Neuronal stem cell (in vitro differentiated cells): ENCODE measurements around the gene TLL2.

Experiments
- DNase-seq: peaks from one replicate; pipeline ENCODE4 v3.0.0-alpha.2; 2013; ENCODE audit warnings: low spot score
- H2AFZ ChIP-seq: one replicate; pipeline ENCODE4 v1.6.1; 2013; ENCODE audit warnings: mild to moderate bottlenecking, low read length, inconsistent platforms
- H2AK5ac ChIP-seq: 2 replicates; pipeline ENCODE4 v1.6.1; 2013; ENCODE audit warnings: low read depth, mild to moderate bottlenecking, inconsistent platforms, low read length, moderate library complexity, mixed read lengths
- H2BK120ac ChIP-seq: 2 replicates; pipeline ENCODE4 v1.6.1; 2013; ENCODE audit warnings: low read depth, mild to moderate bottlenecking, inconsistent platforms, low read length, moderate library complexity, mixed read lengths
- H2BK12ac ChIP-seq: one replicate; pipeline ENCODE4 v1.6.1; 2013; ENCODE audit warnings: low read length, inconsistent platforms
- H2BK15ac ChIP-seq: 2 replicates; pipeline ENCODE4 v1.6.1; 2013; ENCODE audit warnings: mild to moderate bottlenecking, low read length, inconsistent platforms, mixed read lengths
- H2BK5ac ChIP-seq: one replicate; pipeline ENCODE4 v1.6.1; 2013; ENCODE audit warnings: inconsistent platforms, mild to moderate bottlenecking, low read length, moderate library complexity
- H3K14ac ChIP-seq: one replicate; pipeline ENCODE4 v1.6.1; 2013; ENCODE audit warnings: low read length, inconsistent platforms
- H3K18ac ChIP-seq: 2 replicates; pipeline ENCODE4 v1.6.1; 2013; ENCODE audit warnings: low read length, inconsistent platforms
- H3K23ac ChIP-seq: 2 replicates; pipeline ENCODE4 v1.6.1; 2013; ENCODE audit warnings: low read depth, mild to moderate bottlenecking, mixed read lengths, low read length, inconsistent platforms; ENCODE audit not compliant: poor library complexity
- H3K27ac ChIP-seq: replicated peaks from 3 replicates; pipeline ENCODE4 v1.5.1; 2013; ENCODE audit warnings: low read length, inconsistent platforms
- H3K27me3 ChIP-seq, 3 experiments: 2 replicates each; pipeline ENCODE4 v1.6.1; 2013; ENCODE audit warnings: low read length in 3 of 3, mild to moderate bottlenecking in 2 of 3, inconsistent platforms in 1 of 3, low read depth in 1 of 3, mixed read lengths in 1 of 3, moderate library complexity in 1 of 3; ENCODE audit not compliant: control insufficient read depth in 3 of 3, insufficient read depth in 3 of 3
- H3K36me3 ChIP-seq, 2 donors: replicated peaks in 1 of 2; 2 replicates each; pipeline ENCODE4 v1.6.1; 2013; ENCODE audit warnings: low read length in 2 of 2; ENCODE audit not compliant: control insufficient read depth in 2 of 2, insufficient read depth in 2 of 2
- H3K4ac ChIP-seq: 2 replicates; pipeline ENCODE4 v1.6.1; 2013; ENCODE audit warnings: inconsistent platforms, mild to moderate bottlenecking, low read length, moderate library complexity
- H3K4me1 ChIP-seq, 2 donors: 1 replicate in 1 of 2; 2 replicates in 1 of 2; pipeline ENCODE4 v1.6.1; 2013; ENCODE audit warnings: low read length in 2 of 2, low read depth in 1 of 2; ENCODE audit not compliant: control insufficient read depth in 2 of 2, insufficient read depth in 1 of 2
- H3K4me2 ChIP-seq: one replicate; pipeline ENCODE4 v1.6.1; 2013; ENCODE audit warnings: mild to moderate bottlenecking, low read length, inconsistent platforms; ENCODE audit not compliant: insufficient read depth, poor library complexity, severe bottlenecking
- H3K4me3 ChIP-seq, 2 donors: 2 replicates each; pipeline ENCODE4 v1.5.1; 2013; ENCODE audit warnings: low read length in 2 of 2, mild to moderate bottlenecking in 2 of 2, inconsistent platforms in 1 of 2, moderate library complexity in 1 of 2
- H3K79me1 ChIP-seq: one replicate; pipeline ENCODE4 v1.6.1; 2013; ENCODE audit warnings: low read depth, mild to moderate bottlenecking, inconsistent platforms, low read length, moderate library complexity
- H3K9ac ChIP-seq: one replicate; pipeline ENCODE4 v1.6.1; 2013; ENCODE audit warnings: mild to moderate bottlenecking, low read depth, low read length, inconsistent platforms; ENCODE audit not compliant: poor library complexity
- H3K9me3 ChIP-seq, 2 donors: replicated peaks in 1 of 2; 2 replicates each; pipeline versions ENCODE3 to v1.6.1; 2013; ENCODE audit warnings: low read length in 2 of 2, mild to moderate bottlenecking in 2 of 2, inconsistent platforms in 1 of 2, low read depth in 1 of 2, mixed read lengths in 1 of 2, moderate library complexity in 1 of 2; ENCODE audit not compliant: control insufficient read depth in 2 of 2, insufficient read depth in 1 of 2
- H4K8ac ChIP-seq: one replicate; pipeline ENCODE4 v1.6.1; 2013; ENCODE audit warnings: low read depth, mild to moderate bottlenecking, inconsistent platforms, low read length, moderate library complexity
- H4K91ac ChIP-seq: one replicate; pipeline ENCODE4 v1.6.1; 2013; ENCODE audit warnings: low read length, low read depth, mild to moderate bottlenecking, inconsistent platforms; ENCODE audit not compliant: poor library complexity
- WGBS, 2 donors: extraction: QIAGEN DNeasy Blood & Tissue Kit; methylation state at CpG; one replicate each; pipeline ENCODE4 v1.1.7; 2013; ENCODE audit warnings: missing lambda C conversion rate in 2 of 2, mixed read lengths in 1 of 2; ENCODE audit not compliant: insufficient read length in 2 of 2, insufficient replicate concordance in 1 of 2; ENCODE audit errors: extremely low coverage in 2 of 2; 5-methylcytosine and 5-hydroxymethylcytosine counted together

TLL2 gene

GRCh38 chr10:96505150-96506136, 8.3 kb downstream of the TLL2 start:
- Histone ChIP-seq H2BK12ac (no peak overlapping the region), H3K27me3 (peaks cover 0 to 10% (median 0%) of the 10 kb centered on the region in 3 experiments), H3K4ac (no peak overlapping the region), H3K4me2 (no peak overlapping the region), H3K27ac (no peak overlapping the region), H2AK5ac (no peak overlapping the region), H2BK15ac (no peak overlapping the region), H2BK120ac (no peak overlapping the region), H4K8ac (no peak overlapping the region), H2AFZ (no peak overlapping the region), H3K36me3 (no peaks in the 10 kb centered on the region), H2BK5ac (no peak overlapping the region), H3K79me1 (no peaks in the 10 kb centered on the region), H3K23ac (no peak overlapping the region), H3K4me1 (peaks cover 0 to 7% of the 10 kb centered on the region in 2 donors), H4K91ac (no peak overlapping the region), H3K9me3 (no peaks in the 10 kb centered on the region), H3K9ac (no peak overlapping the region), H3K4me3 (no peak overlapping the region), H3K18ac (no peak overlapping the region), H3K14ac (no peak overlapping the region)
- WGBS, 2 donors: no CpG with 5 or more reads among the region's 12 CpGs
- no peak for DNase-seq

GRCh38 chr10:96502561-96503282, 11.0 kb downstream of the TLL2 start:
- Histone ChIP-seq H3K9ac (no peak overlapping the region), H3K27ac (no peak overlapping the region), H2BK120ac (no peak overlapping the region)

GRCh38 chr10:96501985-96502384, 11.7 kb downstream of the TLL2 start:
- no peak overlapping the region for H4K8ac ChIP-seq
- no CpG with 5 or more reads among the region's 4 CpGs for WGBS, 2 donors
- peaks cover 0 to 8% (median 0%) of the 10 kb centered on the region in 3 experiments for H3K27me3 ChIP-seq
- H3K79me1 ChIP-seq: no peaks in the 10 kb centered on the region
- H3K27ac ChIP-seq: no peak overlapping the region
- no peak overlapping the region for H2AK5ac ChIP-seq
- H2AFZ ChIP-seq: no peak overlapping the region
- H3K4me3 ChIP-seq: no peak overlapping the region
- no peak for DNase-seq
- H2BK5ac ChIP-seq: no peak overlapping the region
- H3K4ac ChIP-seq: no peak overlapping the region
- H2BK12ac ChIP-seq: no peak overlapping the region
- H4K91ac ChIP-seq: no peak overlapping the region
- H3K23ac ChIP-seq: no peak overlapping the region
- no peaks in the 10 kb centered on the region for H3K9me3 ChIP-seq
- H2BK15ac ChIP-seq: no peak overlapping the region
- H2BK120ac ChIP-seq: no peak overlapping the region
- H3K9ac ChIP-seq: no peak overlapping the region
- no peak overlapping the region for H3K18ac ChIP-seq
- H3K4me1 ChIP-seq: no peaks in the 10 kb centered on the region
- no peak overlapping the region for H3K4me2 ChIP-seq
- no peak overlapping the region for H3K14ac ChIP-seq
- H3K36me3 ChIP-seq: no peaks in the 10 kb centered on the region

More at GRCh38 chr10:96502561-96503282, 11.0 kb downstream of the TLL2 start:
- no peak overlapping the region for H2BK5ac ChIP-seq
- H4K8ac ChIP-seq: no peak overlapping the region
- no peak for DNase-seq
- H2BK12ac ChIP-seq: no peak overlapping the region
- no peak overlapping the region for H2AFZ ChIP-seq
- no peaks in the 10 kb centered on the region for H3K36me3 ChIP-seq
- H3K4me2 ChIP-seq: no peak overlapping the region
- peak overlapping the region in 1 of 2 donors; percentile 55 for H3K4me3 ChIP-seq
- H2AK5ac ChIP-seq: no peak overlapping the region
- no peak overlapping the region for H3K18ac ChIP-seq
- H3K27me3 ChIP-seq: peaks cover 0 to 8% (median 0%) of the 10 kb centered on the region in 3 experiments
- H2BK15ac ChIP-seq: no peak overlapping the region
- H3K79me1 ChIP-seq: no peaks in the 10 kb centered on the region
- no peak overlapping the region for H3K4ac ChIP-seq
- WGBS, 2 donors: no CpG with 5 or more reads among the region's 7 CpGs
- H3K14ac ChIP-seq: no peak overlapping the region
- no peak overlapping the region for H3K23ac ChIP-seq
- H3K9me3 ChIP-seq: no peaks in the 10 kb centered on the region
- H3K4me1 ChIP-seq: no peaks in the 10 kb centered on the region
- H4K91ac ChIP-seq: no peak overlapping the region

GRCh38 chr10:96500519-96500918, 13.2 kb downstream of the TLL2 start:
- Histone ChIP-seq H3K18ac (no peak overlapping the region), H4K91ac (no peak overlapping the region), H3K4me2 (no peak overlapping the region), H3K27ac (no peak overlapping the region), H2BK5ac (no peak overlapping the region), H2AFZ (no peak overlapping the region), H3K9me3 (no peaks in the 10 kb centered on the region), H3K79me1 (no peaks in the 10 kb centered on the region), H3K23ac (no peak overlapping the region), H3K36me3 (no peaks in the 10 kb centered on the region), H3K27me3 (peaks cover 0 to 8% (median 0%) of the 10 kb centered on the region in 3 experiments), H3K4me1 (peaks cover 0 to 5% of the 10 kb centered on the region in 2 donors), H2AK5ac (no peak overlapping the region), H2BK15ac (no peak overlapping the region), H2BK12ac (no peak overlapping the region), H4K8ac (no peak overlapping the region), H3K9ac (no peak overlapping the region), H3K4ac (no peak overlapping the region), H3K4me3 (no peak overlapping the region), H2BK120ac (no peak overlapping the region), H3K14ac (no peak overlapping the region)
- no peak for DNase-seq
- no CpG with 5 or more reads among the region's 7 CpGs for WGBS, 2 donors
